GM13976 (cell line): Measurements from ENCODE around the gene FYN.

Source experiments
- DNase-seq: peaks from one replicate; pipeline ENCODE4 v3.0.0; 2012; ENCODE audit warnings: low spot score
- in situ Hi-C: fragments of 300-500 bp; cut with MboI; formaldehyde crosslinking; loops from one replicate; pipeline ENCODE4 v1.12.0; 2022; ENCODE audit warnings: low sequenced_read_pairs, mixed read lengths, inconsistent platforms; ENCODE audit not compliant: unreplicated experiment
- TF ChIP-seq, protein P1 (sequence below): IDR thresholded peaks from 2 replicates; pipeline ENCODE4 v1.5.1; 2012; ENCODE audit warnings: borderline replicate concordance, mild to moderate bottlenecking; ENCODE audit not compliant: insufficient read depth; ENCODE audit errors: extremely low read depth, missing control alignments, control extremely low read depth

Gene FYN

DNA sequence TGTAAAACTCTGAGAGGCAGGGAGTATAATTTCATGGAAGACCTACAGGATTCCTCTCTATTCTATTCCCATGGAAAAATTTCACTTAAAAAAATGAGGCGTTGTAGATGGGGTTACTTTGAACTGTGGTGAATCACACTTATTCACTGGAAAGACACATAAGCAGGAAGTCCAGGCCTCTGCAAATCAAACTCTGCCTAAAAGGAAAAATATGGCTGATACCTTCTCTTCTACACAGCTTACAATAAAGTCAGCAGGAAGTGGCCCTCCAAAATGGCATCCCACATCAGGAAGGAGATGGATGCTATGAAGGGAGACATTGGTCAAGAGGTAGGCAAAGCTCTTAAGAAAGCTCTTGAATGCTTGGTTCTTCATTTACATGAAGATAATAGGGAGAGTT is 115.9 kb downstream of the FYN start:
- in situ Hi-C loops = no loop called here
- TF ChIP-seq, protein P1, sequence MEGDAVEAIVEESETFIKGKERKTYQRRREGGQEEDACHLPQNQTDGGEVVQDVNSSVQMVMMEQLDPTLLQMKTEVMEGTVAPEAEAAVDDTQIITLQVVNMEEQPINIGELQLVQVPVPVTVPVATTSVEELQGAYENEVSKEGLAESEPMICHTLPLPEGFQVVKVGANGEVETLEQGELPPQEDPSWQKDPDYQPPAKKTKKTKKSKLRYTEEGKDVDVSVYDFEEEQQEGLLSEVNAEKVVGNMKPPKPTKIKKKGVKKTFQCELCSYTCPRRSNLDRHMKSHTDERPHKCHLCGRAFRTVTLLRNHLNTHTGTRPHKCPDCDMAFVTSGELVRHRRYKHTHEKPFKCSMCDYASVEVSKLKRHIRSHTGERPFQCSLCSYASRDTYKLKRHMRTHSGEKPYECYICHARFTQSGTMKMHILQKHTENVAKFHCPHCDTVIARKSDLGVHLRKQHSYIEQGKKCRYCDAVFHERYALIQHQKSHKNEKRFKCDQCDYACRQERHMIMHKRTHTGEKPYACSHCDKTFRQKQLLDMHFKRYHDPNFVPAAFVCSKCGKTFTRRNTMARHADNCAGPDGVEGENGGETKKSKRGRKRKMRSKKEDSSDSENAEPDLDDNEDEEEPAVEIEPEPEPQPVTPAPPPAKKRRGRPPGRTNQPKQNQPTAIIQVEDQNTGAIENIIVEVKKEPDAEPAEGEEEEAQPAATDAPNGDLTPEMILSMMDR = no peak
- DNase-seq = no peak

DNA sequence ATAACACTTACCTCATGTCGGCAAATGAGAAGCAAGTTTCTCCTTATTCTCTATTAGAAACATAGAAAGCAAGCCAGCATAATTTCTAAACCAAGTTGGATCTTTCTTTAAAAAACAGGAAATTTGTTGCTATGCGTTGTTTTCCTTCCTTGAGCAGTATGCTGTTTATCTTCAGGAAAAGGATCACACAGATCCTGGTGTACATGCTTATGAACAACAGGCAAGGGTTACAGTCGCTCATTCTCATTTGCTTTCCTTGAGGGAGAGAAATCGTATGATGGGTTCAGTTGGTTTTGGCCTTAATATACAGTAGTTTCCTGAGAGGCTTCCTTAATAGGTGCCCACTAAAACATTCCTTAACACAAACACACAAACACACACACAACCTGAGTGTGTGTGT is 118.8 kb downstream of the FYN start:
- no peak for DNase-seq
- TF ChIP-seq, protein P1 = no peak
- in situ Hi-C loops = no loop called here

DNA sequence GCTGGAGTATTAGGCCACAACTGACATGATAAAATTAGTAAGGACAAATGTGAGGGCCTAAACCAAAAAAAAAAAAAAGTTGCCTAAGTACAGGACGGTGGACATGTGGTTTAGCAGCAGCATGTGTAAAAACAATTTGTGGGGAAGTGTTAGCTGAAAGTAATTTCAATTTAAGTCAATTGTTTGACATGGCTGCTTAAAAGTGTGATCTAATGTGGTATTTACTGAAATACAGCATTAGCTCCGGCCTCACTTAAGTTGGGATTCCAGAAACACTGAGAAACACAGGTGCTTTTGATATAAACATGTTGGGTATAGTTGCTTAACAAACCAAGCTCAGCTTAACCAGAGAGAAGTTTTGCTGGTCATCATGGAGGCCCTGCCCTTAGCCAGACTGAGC is 119.7 kb downstream of the FYN start:
- DNase-seq = no peak
- in situ Hi-C loops = no loop called here
- TF ChIP-seq, protein P1 = no peak

DNA sequence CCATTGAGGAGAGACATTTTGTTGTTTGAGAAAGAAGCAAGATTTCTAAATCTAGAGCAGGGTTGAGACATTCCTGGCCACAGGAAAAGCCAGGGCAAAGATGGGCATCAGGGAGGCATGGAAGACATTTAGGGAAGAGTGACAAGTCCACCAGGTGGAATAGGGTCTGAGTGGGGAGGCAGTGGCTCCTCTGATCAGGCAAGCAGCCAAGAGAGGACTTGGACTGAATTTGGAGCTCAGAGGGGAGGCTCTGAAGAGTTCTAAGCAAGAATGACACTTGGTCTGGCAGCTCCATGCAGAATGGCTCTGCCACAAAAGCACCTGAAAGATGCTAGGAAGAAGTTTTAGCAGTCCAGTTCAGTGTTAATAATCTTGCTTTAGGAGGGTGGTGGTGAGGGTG is 120.8 kb downstream of the FYN start:
- TF ChIP-seq, protein P1 = no peak
- DNase-seq = no peak
- in situ Hi-C loops = no loop called here

DNA sequence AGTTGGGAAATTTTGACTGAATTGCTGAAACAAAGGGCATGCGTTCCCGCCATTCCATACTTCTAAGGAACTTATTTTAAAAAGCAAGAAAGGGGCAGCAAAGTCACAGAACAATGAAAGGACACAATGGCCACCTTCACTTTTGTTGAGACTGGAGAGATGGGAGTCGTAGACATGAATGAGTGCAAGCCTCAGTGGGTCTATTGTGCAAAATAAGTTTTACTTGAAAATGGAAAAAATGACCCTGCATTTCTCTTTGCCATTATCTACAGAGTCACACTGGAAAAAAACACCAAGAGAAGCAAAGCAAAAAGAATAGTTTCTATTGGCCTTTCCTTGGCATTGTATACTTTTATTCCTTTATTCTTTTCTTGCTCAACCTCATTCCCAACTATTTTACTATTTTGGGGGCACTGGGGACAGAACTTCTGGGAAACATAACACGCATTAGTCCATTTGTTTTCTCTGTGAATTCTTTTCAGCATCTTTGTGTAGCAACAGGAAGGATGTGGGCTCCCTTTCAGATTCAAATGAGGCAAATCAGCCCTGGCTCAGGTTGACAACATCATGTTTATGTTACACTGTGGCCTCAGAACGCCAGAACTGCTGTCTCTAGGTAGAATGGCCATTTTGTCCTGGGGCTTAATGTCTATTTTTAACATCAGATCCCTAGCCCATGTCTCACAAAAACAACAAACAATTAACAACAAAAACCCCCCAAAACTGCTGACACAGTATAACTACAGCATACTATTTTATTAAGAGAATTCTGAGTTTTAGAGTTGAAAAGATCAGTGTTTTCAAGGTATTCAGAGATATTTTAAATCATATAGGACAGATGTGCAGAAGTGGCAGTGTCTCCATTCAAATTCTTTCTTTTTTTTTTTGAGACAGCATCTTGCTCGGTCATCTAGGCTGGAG is 122.2 kb downstream of the FYN start:
- in situ Hi-C loops = no loop called here
- DNase-seq = no peak
- TF ChIP-seq, protein P1 = no peak

DNA sequence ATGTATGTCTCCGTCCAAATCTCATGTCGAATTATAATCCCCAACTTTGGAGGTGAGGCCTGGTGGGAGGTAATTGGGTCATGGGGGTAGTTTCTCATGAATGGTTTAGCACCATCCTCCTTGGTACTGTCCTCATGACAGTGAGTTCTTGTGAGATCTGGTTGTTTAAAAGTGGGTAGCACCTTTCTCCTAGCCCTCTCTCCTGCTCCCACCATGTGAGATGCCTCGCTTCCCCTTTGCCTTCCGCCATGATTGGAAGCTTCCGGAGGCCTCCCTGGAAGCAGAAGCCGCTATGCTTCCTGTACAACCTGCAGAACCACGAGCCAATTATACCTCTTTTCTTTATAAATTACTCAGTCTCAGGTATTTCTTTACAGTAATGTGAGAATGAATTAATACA is 123.1 kb downstream of the FYN start:
- TF ChIP-seq, protein P1 = no peak
- DNase-seq = no peak
- in situ Hi-C loops = no loop called here

DNA sequence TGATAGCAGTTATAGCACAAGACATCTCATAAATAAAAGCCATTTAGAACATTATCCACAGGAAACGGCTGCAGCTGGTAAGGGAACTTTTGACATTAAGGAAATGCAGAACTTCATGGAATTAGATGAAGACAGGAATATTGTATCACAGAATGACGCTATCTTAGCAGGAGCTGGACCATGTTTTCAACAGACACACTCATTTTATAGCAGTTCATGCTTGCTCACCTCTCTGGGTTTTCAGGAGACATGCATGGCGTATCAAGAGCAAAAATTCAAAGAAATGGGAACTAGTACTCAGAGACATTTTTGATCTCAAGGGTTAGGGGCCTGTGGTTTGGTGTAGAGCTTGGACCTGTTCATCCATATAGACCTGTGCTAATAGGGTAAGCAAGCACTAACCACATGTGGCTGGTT is 125.0 kb downstream of the FYN start:
- DNase-seq = no peak
- in situ Hi-C loops = no loop called here
- TF ChIP-seq, protein P1 = no peak
